ENCODE measurements around the gene FAM193A. TPM values are rescaled to one million over a fixed set of nuclear protein-coding genes. Genes with fewer than 3 reads are reported as not detected.

The FAM193A gene
- total and polyA plus RNA-seq, 2 experiments from 2014 or later, result 12.0 to 22.9 TPM

DNA sequence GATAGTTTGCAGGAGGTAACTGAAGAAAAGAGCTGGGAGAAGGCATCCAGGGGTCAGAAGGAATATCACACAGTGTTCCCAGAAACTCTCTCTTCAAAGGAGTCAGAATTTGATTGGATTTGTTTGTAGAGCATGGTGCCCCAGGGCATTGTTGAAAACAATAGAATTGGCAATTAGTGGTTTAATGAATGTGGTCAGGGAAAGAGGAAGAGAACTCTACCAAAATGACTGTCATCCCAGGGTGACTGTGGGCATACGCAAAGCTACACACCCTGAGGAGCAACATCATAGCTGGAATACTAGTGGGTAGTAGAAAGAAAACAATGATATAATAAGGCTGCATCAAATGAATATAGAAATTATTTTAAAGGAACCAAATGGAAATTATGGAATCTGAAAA lies 198.2 kb downstream of the FAM193A start:
- H3K27me3 Mint-ChIP-seq (ENCODE audit: insufficient read depth, low read depth, poor library complexity), result peaks cover 12% of the 10 kb centered on the region
- no peaks in the 10 kb centered on the region for H3K27me3 ChIP-seq (ENCODE audit: insufficient read depth)
- no peaks in the 10 kb centered on the region for H3K4me1 ChIP-seq (ENCODE audit: insufficient read depth)
- H2AFZ ChIP-seq, result no peak overlapping the region
- H3K9me3 Mint-ChIP-seq, result peaks cover 20% of the 10 kb centered on the region; the same call in 2 of the 3 replicates
- H3K4me1 Mint-ChIP-seq, result no peaks in the 10 kb centered on the region; the same call in 2 of the 3 replicates
- H3K4me2 ChIP-seq, result no peak overlapping the region
- TF ChIP-seq CREB1 (CRISPR knock-in tag; IDR thresholded peaks at IDR 0.05; ENCODE audit: low read depth) (no peak), ZNF462 (CRISPR knock-in tag; IDR thresholded peaks at IDR 0.05) (no peak), REST (IDR thresholded peaks at IDR 0.05; ENCODE audit: unreplicated experiment) (no peak), JUNB (IDR thresholded peaks at IDR 0.05; ENCODE audit: unreplicated experiment) (no peak), ETS1 (IDR thresholded peaks at IDR 0.05) (no peak), POLR2AphosphoS5 (IDR thresholded peaks at IDR 0.05; ENCODE audit: low read depth) (no peak), EZH2 (IDR thresholded peaks at IDR 0.05; ENCODE audit: low read depth, unreplicated experiment) (no peak)
- ATAC-seq, result no peak
- H4K20me1 ChIP-seq (replicated peaks; ENCODE audit: insufficient read depth), result no peaks in the 10 kb centered on the region
- H3K4me3 Mint-ChIP-seq, result no peak overlapping the region
- no peak overlapping the region for H3K27ac Mint-ChIP-seq
- H3K36me3 ChIP-seq (ENCODE audit: insufficient read depth), result no peaks in the 10 kb centered on the region
- H3K79me2 ChIP-seq (replicated peaks; ENCODE audit: insufficient read depth), result no peaks in the 10 kb centered on the region
- H3K36me3 Mint-ChIP-seq (ENCODE audit: low read depth), result peaks cover 26% of the 10 kb centered on the region
- no peak for DNase-seq (ENCODE audit: low spot score)
- H3K9me2 ChIP-seq (ENCODE audit: insufficient read depth), result no peaks in the 10 kb centered on the region
- 0 out of 2 replicates have a peak overlapping the region, but pooled peaks have one; percentile 52 for H3K27ac ChIP-seq (ENCODE audit: low read depth)
- no peak overlapping the region for H3K4me3 ChIP-seq
- no peaks in the 10 kb centered on the region for H3F3A ChIP-seq (replicated peaks; ENCODE audit: low read depth)
